GF-D8 (cell line): Measurements from ENCODE around the gene SAMD14.

Source experiments
- DNase-seq: peaks from one replicate; lab custom pipeline; 2025; lab: John Stamatoyannopoulos, UW

SAMD14 gene

DNA sequence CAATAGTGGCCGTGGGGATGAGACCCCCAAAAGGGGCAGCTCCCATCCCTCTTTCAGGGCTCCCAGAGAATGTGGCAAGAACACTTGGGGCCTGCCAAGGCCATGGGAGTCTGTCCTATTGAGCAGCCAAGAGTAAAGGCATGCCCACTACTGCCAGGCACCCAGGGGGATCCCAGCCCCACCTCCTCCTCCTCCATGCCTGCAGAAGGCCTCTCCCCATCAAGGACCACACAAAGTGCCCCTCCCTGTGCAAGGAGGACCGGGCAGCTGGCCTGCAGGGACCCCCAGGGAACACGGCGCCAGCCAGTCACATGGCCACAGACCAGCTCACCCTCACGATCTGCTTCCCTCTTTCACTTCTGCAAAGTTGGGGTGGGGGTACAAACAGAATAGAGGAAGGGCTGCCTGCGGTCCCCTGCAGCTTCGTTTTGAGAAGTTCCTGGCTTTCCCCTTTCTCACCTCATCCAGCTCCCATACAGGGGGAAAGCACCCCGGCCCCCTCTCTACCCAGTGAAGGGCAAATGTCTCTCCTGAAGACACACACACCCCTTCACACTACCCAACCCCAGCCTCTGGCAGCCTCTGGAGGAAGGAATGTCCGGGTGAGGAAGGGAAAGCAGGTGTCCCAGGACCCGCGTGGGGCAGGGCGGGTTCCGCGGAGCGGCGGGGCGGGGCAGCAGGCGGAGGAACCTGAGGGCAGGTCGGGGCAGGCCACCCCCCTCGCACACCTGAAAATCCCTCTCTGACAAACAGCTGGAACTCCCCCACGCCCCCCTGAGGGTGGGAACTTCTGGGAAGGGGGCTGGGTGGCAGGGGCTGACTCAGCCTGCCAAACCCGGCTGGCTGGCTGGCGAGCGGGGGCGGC, 18.5 kb upstream of the SAMD14 start:
- DNase-seq: peak; percentile 52

- DNase-seq: no peak
Measured at GRCh38 chr17:50147841-50148225, 17.9 kb upstream of the SAMD14 start.

GRCh38 chr17:50146927-50147665, 17.1 kb upstream of the SAMD14 start:
- DNase-seq: no peak

GRCh38 chr17:50146230-50146926, 16.4 kb upstream of the SAMD14 start:
- no peak for DNase-seq

DNA sequence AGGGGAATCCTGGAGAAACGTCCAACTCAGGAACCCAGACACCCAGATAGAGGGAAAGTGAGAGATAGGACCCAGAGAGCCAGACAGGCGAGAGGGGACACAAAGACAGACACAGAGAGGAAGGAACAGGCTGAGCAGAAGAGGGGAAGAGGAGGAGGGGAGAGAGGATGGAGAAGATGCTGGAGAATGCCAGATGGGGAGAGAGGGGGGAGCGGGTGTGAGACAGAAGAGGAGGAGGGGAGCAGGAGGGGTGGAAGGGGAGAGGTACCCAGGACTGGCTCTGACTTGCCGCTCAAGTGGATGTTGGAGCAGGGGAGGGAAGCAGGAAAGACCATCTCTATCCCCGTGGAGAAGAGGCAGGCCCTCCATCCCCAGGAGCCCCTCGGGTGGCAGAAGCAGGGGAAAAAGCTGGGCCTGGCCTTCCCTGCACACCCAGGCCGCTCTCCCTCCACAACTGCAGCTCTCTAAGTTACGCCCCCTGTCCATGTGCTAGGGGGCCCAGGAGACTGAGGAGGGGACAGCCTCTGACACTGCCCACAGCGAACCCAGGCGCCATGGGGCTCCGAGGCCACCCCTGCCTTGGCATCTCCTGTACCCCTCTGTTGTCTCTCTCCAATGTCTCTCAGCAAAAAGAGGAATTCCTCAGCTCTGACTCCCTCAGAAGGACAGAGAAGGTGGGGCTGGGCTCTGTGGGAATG, 15.7 kb upstream of the SAMD14 start:
- DNase-seq: no peak

DNA sequence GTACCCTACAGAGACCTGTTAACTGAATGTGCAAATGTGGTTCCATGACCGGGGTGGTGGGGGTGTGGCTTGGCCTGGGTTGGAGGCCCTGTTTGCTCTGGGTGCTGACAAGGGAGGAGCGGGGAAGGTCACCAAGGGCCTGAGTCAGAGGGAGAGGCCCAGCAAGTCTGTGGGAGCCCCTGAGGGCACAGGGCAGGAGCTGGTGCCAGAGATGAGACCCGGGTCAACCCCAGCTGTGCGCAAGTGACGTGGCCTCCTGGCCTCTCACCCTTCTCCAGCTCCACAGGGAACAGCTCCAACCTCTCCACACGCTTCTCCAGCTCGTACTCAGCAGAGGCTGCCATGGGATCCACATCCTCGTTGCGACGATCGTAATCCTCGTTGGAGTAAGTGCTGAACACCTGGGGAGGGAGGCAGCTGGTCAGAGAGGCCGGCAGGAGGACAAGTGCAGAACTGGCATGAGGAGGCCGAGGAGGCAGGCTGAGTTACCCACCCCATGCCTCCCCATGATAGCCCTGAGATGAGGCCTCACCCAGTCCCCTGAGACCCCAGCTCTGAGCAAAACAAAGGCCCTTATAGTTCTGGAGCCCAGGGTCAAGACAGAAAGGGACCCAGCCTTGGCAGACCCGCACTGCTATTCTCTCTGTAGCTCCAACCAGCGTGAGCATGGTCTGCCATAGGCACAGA, 15.0 kb upstream of the SAMD14 start:
- DNase-seq: no peak

- no peak for DNase-seq
Measured at GRCh38 chr17:50144355-50144754, 14.4 kb upstream of the SAMD14 start.

DNA sequence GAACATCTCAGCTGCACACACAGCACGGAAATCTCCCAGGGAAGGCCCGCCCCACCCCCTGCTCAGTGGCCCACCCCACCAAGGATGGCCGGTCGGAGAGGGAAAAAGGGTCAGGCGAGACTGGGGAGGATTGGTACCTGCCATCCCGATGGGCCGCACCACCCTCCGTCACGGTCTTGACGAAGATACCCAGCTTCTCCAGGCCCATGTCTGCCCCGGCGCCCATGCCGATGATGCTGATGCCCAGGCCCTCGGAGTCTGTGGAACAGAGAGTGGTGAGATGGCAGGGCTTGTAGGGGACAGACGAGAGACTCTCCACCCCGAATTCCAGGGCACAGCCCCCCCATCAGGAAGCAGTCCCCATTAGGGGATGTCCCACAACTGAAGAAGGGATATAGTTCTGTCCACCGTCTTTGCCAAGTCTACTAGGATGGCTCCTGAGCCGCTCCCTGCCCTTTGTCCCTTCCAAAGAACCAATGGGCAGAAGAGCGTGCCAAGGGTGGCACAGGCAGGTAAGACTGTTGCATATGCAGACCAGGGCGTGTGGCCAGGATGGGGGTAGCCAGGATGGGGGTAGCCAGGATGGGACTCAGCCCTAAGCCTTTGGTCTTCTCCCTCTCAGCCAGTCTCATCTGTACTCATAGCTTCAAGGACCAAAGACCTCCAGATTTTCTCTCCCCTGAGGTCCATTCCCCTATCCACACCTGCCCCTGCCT, 13.7 kb upstream of the SAMD14 start:
- DNase-seq: no peak

GRCh38 chr17:50141745-50142110, 11.8 kb upstream of the SAMD14 start:
- DNase-seq: no peak

DNA sequence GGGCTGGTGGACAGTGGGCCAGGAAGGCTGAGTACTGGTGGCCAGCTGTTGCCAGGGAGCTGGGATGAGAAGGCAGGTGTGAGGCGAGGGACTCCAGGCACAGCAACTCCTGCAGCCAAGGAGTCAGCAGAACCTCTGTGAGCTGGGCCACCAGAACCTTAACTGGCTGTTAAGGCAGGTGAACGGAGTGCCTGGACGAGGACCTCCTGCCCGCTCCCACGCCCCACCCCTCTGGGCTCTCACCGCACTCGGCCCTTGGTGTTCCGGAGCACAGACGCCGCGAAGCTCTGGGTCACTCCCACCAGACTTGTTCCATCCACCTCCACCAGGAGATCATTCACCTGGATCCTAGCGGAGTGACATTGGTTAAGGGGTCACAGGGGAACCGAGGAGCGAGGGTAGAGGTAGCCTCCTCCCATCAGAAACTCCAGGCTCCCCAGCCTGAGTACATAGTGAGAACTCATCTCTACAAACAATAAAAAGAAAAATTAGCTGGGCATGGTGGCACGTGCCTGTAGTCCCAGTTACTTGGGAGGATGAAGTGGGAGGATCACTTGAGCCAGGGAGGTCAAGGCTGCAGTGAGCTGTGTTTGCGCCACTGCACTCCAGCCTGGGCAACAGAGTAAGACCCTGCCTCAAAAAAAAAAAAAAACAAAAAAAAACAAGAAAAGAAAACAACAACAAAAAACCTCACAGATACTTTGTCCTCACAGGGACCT, 11.2 kb upstream of the SAMD14 start:
- DNase-seq: no peak

- peak; percentile 57 for DNase-seq
Measured at GRCh38 chr17:50139950-50140885, 10.3 kb upstream of the SAMD14 start.

DNA sequence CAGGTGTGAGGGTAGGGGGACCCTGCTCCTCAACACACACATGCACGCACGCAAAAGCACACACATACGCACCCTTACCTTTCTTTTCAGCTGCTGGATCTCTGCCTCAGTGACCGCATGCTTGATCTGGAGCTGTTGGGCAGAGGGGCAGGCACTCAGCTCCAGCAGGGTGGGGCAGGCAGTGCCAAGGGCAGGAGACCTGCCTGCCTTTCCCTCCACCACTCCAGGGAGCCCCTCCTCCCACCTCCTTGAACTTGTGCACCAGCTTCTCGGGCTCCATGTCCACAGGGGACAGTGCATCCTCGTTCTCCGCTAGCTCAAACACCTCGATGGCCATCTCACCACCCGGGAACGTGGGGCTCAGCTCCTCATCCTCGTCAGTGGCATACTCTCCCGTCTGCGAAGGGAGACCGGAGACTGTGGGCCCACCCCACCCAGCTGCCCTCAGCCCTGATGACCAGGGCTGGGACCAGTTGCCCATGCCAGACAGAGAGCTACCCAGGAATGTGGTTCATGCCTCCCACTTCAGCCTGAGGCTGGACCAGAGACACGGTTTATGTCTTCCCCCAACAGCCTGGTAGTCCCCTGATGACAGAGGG, 9.3 kb upstream of the SAMD14 start:
- no peak for DNase-seq

DNA sequence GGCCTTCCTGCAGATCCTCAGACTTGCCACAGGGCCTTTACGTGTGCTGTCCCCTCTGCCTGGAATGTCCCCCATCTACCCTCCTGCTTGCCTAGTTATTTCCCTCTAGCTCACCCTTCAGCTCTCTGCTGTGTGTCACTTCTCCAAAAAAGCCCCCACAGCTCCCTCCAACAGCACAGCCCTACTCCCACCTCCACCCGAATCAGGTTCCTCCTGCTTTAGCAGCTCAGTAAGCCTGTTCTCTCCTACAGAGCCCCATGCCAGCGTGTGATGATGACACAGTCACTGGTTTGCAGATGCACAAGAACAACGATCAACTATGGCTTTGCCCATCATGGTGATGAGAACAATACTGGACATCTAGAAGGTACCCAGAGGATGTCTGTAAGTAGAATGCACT, 7.1 kb upstream of the SAMD14 start:
- DNase-seq: no peak

DNA sequence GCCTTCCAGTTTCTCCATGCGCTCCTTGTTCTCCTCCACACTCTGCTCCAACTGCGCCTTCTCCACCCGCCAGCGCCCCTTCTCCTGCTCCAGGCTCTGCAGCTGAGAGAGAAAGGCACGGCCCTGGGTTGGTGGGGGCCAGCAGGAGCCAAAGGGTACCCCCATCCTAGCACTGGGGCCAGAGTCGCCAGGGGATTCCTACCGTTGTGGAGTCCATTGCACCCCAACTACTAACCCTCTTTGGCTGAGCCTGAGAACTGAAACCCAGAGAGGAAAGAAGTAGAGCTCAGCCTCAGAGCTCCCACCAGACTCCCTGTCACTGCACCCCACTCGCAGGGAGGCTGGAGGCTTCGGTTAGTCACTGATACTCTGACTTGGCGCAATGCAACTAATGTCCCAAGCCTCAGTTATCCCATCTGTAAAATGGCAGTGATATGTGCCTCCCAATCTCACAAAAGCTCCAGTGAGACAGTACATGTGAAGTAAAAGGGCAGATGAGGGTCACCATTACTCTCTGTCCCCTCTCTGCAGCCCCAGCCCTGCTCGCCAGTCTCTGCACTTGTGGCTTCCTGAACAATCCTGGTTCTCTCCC, 6.2 kb upstream of the SAMD14 start:
- DNase-seq: no peak

DNA sequence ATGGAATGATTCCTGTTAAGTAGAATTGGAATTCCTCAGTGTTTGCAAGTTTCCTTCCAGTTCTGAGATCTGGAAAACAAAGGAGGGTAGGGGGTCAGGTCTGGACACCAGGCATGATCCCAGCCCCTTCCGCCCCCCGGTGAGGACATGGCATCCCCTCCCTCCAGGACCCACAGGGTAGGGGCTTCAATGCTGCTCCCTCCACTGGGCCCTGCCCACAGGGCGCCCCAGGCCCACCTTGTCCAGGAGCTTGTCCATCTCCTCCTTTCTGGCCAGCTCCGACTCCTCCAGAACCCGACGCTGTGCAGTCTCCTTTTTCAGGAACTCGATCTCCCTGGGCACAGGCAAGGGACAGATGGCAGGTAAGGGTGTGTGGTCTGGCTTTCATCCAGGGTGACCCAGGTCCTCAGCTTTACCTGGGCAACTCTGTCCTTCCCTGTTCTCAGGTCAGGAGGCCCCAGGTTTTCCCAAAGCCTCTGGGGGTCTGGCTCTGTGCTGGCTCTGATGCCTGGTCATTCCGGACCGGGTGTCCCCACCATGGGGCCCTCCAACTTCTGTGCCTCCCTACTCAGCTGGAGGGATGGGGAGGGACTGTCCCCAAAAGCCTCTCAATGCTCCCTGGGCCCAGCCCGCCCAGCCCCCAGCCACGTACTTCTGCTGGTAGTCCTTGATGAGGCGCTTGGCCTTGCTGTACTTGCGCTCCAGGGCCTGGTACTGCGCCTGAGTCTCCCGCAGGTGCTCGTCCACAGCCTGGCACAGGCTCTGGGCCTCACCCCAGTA, 5.5 kb upstream of the SAMD14 start:
- DNase-seq: no peak

- no peak for DNase-seq
Measured at GRCh38 chr17:50134206-50135110, 4.5 kb upstream of the SAMD14 start.

DNA sequence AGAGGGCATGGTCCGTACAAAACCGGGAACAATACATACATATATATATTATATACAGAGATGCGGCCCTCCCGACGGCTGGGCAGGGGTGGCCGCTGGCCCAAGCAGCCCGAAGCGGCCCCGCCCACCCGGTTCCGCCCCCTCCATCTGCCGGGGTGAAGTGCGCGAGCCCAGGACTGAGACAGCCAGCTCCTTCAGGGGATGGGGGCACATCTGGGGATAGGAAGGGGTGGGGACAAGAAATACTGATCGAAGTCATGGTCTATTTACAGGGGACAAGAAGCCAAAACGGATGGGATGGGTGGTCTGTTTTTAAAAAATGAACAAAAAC, 3.8 kb upstream of the SAMD14 start:
- no peak for DNase-seq
